COLO668 (cell line): ENCODE measurements around the gene CCDC187.
A peak's percentile ranks its signal among the peaks of the same experiment; 100 is the strongest.

ENCODE experiments used
- DNase-seq: peaks from one replicate; lab custom pipeline; 2025; ENCODE audit not compliant: unreplicated experiment; lab: John Stamatoyannopoulos, UW

Gene CCDC187

DNA sequence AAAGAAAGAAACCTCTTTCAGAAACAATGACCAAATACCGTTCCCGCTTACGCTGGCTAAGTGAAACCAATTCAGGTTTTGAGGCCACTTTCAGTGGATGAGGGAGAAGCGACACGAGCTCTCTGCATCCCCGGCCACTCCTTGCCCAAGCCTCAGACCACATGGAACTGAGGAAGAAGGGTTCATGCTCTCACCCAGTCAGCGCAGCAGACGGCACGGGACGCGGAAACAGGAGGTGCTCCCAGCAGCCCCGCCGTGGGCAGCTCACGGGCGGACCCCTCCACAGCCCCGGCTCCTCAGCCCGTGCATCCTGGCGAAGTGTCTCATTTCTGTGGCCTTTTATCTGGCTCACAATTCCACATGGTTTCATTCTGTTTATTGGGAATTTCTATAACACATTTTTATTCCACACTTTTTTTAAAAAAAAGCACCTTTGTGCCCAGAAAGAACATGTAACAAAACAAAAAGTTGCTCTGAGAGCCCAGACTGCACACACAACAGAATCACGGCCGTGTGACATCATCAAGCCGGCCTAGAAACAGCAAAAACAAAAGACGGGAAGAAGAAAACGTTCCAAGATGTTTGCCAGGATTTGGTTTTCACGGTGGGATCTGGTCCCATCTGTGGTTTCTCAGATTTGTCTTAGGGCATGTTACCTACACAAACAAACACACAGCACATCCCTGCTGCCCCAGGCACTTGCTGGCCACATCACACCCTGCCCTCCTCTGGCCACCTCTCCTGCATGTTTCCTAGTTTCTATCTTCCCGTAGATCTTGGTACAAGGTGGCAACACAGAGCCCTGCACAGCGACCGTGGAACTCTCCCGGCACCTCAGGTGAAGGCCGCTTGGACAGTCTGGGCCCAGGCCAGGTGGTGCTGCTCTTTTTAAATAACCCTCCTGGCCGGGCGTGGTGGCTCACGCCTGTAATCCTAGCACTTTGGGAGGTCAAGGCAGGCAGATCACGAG is 74.5 kb downstream of the CCDC187 start:
- DNase-seq = no peak

DNA sequence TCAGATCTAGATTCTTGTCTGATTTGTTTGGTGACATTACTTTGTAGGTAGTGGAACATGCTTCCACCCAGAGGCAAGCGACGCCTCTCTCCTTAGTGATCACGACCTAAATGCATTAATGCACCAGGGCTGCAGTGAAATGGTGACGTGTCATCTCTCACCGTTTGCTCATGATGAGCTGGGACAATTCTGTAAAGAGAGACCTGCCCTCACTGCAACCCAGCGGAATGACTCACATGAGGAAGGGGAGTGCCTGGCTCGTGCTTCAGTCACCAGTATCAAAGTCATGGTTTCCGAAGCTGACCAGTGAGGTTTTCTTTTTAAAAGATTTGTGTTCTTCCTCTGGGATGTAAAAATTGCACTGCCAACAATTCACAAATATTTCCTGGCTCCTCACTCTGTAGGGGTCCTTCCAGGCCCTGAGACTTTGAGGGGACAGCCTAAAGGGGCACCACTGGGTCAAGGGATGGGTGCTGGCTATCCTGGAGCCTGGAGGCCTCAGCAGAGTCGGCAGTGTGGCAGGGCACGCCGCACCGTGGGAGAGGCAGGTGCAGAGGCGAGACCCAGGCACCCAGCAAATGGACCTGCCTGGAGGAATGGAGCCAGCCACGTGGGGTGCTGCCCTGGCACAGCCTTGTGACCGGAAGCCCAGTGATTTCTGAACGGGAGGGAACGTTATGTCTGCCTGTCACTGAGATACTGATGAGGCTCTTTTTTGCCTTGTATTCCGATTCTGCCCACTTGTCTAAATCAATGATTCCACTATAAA is 75.6 kb downstream of the CCDC187 start:
- no peak for DNase-seq

GRCh38 chr9:136226680-136227407 is 77.0 kb downstream of the CCDC187 start:
- no peak for DNase-seq

- peak; percentile 71 for DNase-seq
Measured at GRCh38 chr9:136225748-136226679, 77.9 kb downstream of the CCDC187 start.

DNA sequence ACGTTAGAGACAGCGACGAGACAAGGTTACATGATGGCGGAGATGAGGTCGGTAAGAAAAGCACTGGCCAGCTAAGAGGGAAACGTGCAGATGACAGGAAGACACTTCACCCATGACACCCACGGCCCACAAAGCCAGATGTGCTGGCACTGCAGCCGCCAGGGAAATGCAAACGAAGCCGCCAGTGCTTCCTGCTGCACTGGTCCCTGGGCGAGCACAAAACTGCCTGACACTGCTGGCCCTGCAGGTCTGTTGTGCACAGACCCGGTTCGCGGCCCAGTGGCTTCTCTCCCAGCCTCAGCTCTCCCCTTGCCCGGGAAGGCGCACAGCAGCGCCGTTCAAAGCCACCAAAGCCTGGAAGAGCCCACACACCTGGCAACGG is 78.5 kb downstream of the CCDC187 start:
- DNase-seq = no peak

GRCh38 chr9:136223871-136224640 is 79.8 kb downstream of the CCDC187 start:
- DNase-seq = no peak

- DNase-seq = no peak
Measured at GRCh38 chr9:136222906-136223285, 81.0 kb downstream of the CCDC187 start.

- DNase-seq = no peak
Measured at GRCh38 chr9:136222166-136222905, 81.6 kb downstream of the CCDC187 start.

GRCh38 chr9:136220017-136220729 is 83.7 kb downstream of the CCDC187 start:
- no peak for DNase-seq

DNA sequence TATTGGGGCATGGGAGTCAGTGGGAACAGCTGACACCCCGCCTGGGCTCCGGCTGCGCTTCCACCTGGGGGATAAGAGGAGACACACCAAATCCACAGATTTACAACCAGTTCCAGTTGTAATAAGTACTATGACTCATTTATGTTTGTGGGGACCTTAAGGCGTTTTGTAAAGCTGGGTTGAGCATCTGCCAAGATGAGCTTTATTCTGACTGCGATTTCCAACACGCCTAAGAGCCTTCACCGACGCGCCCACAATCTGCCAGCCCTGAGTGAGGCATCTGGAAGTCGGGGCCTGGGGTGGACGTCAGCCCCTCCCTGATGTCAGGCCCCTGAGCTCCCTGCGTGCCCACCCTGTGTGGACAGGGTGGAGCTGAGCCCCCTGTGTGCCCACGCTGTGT is 84.6 kb downstream of the CCDC187 start:
- DNase-seq = no peak

DNA sequence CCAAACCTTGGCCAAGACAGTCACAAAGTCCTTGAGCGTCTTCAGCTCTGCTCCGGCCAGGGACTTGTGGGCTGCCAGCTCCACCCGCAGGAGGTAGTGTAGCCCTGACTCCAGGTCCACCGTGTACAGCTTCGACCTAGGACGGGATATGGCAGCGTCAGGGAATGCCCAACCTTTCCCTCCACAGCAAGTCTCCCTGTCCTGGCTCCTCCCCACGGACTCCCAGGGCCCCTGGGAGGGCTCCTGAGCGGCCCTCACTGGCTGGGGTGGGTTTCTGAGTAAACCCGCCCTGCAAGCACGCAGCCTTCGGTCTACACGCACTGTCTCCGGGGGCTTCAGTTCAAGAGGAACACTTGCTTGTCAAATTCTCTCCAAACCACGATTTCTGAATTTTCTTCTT is 85.2 kb downstream of the CCDC187 start:
- DNase-seq = no peak

GRCh38 chr9:136218271-136218670 is 85.6 kb downstream of the CCDC187 start:
- no peak for DNase-seq

- DNase-seq = no peak
Measured at GRCh38 chr9:136216541-136217244, 87.2 kb downstream of the CCDC187 start.

GRCh38 chr9:136213733-136214132 is 90.2 kb downstream of the CCDC187 start:
- DNase-seq = no peak

- DNase-seq = no peak
Measured at GRCh38 chr9:136212345-136212950, 91.4 kb downstream of the CCDC187 start.

DNA sequence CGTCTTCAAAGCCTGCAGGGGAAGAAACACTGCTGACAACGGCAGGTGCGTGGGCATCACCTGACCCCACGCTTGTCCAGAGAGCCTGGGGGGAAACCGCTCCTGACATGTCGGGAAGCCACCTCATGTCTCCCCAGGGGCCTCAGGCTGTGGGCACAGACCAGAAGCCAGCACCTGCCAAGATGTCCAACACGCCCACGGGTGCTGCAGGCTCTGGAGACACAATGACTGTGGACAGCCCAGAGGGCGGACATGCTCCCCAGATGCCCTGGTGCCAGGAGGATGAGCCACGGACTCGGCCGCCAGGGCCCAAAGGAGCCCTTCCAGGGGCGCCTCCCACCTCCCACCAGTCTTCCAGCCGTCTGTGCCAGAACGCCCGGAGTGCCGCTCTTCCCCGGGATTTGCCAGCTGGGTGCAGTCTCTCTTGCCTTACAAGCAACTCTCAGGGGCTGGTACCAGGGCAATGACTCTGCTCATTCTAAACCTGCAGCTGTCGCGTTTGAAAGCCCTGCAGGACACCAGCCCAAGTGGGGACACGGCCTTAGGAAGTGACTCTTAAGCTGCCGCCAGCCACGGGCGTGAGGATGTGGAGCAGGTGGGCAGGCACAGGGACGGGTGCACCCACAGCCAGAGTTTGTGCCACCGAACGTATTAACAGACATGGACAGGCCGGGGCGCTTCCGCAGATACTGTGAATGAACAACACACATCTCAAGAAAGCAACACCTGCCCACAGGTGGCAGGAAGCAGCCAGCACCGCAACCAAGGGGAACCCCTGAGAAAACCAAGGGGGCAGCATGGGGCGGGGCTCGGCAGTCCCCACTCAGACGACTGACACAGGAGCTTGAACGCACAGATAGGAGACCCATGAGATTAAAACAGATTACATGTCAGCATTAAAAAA is 92.2 kb downstream of the CCDC187 start:
- no peak for DNase-seq
